Endodermal cell (in vitro differentiated cells): ENCODE measurements around the gene C12orf56. TPM values are rescaled to one million over a fixed set of nuclear protein-coding genes. Genes with fewer than 3 reads are reported as not detected.

Experiments used
- DNase-seq: peaks from one replicate; pipeline ENCODE4 v3.0.0-alpha.2; 2017
- H3K27ac ChIP-seq: 2 replicates; pipeline ENCODE4 v1.5.1; 2013; ENCODE audit warnings: mild to moderate bottlenecking, low read depth, low read length, moderate library complexity
- H3K27me3 ChIP-seq: 2 replicates; pipeline ENCODE4 v1.6.1; 2013; ENCODE audit warnings: mild to moderate bottlenecking, low read length, moderate library complexity; ENCODE audit not compliant: insufficient read depth, control insufficient read depth, poor library complexity, severe bottlenecking
- H3K36me3 ChIP-seq: 2 replicates; pipeline ENCODE4 v1.7.0; 2013; ENCODE audit warnings: mild to moderate bottlenecking, low read length, moderate library complexity; ENCODE audit not compliant: control insufficient read depth, insufficient read depth
- H3K4me1 ChIP-seq: one replicate; pipeline ENCODE4 v1.7.0; 2013; ENCODE audit warnings: low read length; ENCODE audit not compliant: control insufficient read depth, insufficient read depth
- H3K4me3 ChIP-seq: 2 replicates; pipeline ENCODE4 v1.5.1; 2013; ENCODE audit warnings: mild to moderate bottlenecking, low read length, moderate library complexity
- H3K9ac ChIP-seq: 2 replicates; pipeline ENCODE4 v1.6.1; 2013; ENCODE audit warnings: mild to moderate bottlenecking, low read length, moderate library complexity; ENCODE audit not compliant: poor library complexity, severe bottlenecking; ENCODE audit errors: extremely low read depth
- H3K9me3 ChIP-seq: 2 replicates; pipeline ENCODE4 v1.6.1; 2013; ENCODE audit warnings: mild to moderate bottlenecking, low read length, moderate library complexity; ENCODE audit not compliant: control insufficient read depth
- H3K27ac Mint-ChIP-seq: 2 replicates; pipeline ENCODE4 v1.8.0; 2020; ENCODE audit warnings: mixed read lengths
- H3K27me3 Mint-ChIP-seq: 2 replicates; pipeline ENCODE4 v1.8.0; 2021; ENCODE audit warnings: mild to moderate bottlenecking, mixed read lengths; ENCODE audit not compliant: insufficient read depth
- H3K36me3 Mint-ChIP-seq: 2 replicates; pipeline ENCODE4 v1.8.0; 2020; ENCODE audit warnings: low read depth, mixed read lengths
- H3K4me1 Mint-ChIP-seq: 2 replicates; pipeline ENCODE4 v1.8.0; 2020; ENCODE audit warnings: mixed read lengths
- H3K4me3 Mint-ChIP-seq: 2 replicates; pipeline ENCODE4 v1.8.0; 2020; ENCODE audit warnings: mild to moderate bottlenecking, moderate library complexity, mixed read lengths
- H3K9me3 Mint-ChIP-seq: 2 replicates; pipeline ENCODE4 v1.8.0; 2020; ENCODE audit warnings: mild to moderate bottlenecking, mixed read lengths
- CTCF ChIP-seq: fragments of 200-600 bp; sonication (generic); conservative IDR thresholded peaks from 2 replicates; pipeline ENCODE4 v1.5.0; 2021; ENCODE audit warnings: antibody characterized with exemption, mild to moderate bottlenecking
- WGBS, 2 experiments: methylation state at CpG; one replicate each; pipeline versions ENCODE4 v1.1.5 to v1.1.7; 2013; ENCODE audit warnings: missing lambda C conversion rate in 2 of 2, mixed read lengths in 1 of 2; ENCODE audit not compliant: insufficient coverage in 1 of 2, insufficient read length in 1 of 2; 5-methylcytosine and 5-hydroxymethylcytosine counted together
- total RNA-seq, 2 donors: library from RNA; stranded (reverse); fragmentation: NEBNext Ultra II Directional in 1 of 2; extraction: Animal tissue kit (Norgen Biotek cat#: 25700) in 1 of 2; gene quantifications; 2 replicates in 1 of 2; 3 replicates in 1 of 2; pipeline ENCODE4 v1.2.1, GENCODE V29; 2021

The C12orf56 gene
- total RNA-seq, 2 donors from 2014 or later: 0.77 to 3.0 TPM

DNA sequence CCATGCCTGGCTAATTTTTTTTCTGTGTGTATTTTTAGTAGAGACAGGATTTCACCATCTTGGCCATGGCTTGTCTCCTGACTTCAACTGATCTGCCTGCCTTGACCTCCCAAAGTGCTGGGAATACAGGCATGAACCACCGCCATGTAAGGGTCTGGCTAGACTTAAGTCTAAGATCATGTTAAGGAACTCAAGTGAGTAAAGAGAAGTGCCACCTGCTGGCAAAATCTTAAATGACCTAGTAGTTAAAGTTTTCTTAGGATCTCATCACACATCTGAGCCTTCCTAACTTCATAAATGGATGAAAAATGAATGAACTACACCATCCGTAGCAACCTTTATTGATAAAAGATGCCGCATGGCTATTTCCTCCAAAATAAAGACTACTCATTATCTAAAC lies 1.7 kb upstream of the C12orf56 start:
- DNase-seq: peak; percentile 58
- no peak overlapping the region for H3K27ac Mint-ChIP-seq
- H3K4me1 ChIP-seq: no peaks in the 10 kb centered on the region
- no peaks in the 10 kb centered on the region for H3K9me3 Mint-ChIP-seq
- H3K4me3 ChIP-seq: no peak overlapping the region
- TF ChIP-seq CTCF: peak; percentile 74
- no peak overlapping the region for H3K4me3 Mint-ChIP-seq
- no peaks in the 10 kb centered on the region for H3K4me1 Mint-ChIP-seq
- no peaks in the 10 kb centered on the region for H3K27me3 ChIP-seq
- H3K36me3 Mint-ChIP-seq: no peaks in the 10 kb centered on the region
- H3K9me3 ChIP-seq: no peaks in the 10 kb centered on the region
- H3K9ac ChIP-seq: no peak overlapping the region
- H3K36me3 ChIP-seq: no peaks in the 10 kb centered on the region
- H3K27ac ChIP-seq: no peak overlapping the region
- 74 to 100% methylated on average over 1 to 3 of the region's 3 CpGs for WGBS, 2 experiments
- peaks cover 21% of the 10 kb centered on the region for H3K27me3 Mint-ChIP-seq

DNA sequence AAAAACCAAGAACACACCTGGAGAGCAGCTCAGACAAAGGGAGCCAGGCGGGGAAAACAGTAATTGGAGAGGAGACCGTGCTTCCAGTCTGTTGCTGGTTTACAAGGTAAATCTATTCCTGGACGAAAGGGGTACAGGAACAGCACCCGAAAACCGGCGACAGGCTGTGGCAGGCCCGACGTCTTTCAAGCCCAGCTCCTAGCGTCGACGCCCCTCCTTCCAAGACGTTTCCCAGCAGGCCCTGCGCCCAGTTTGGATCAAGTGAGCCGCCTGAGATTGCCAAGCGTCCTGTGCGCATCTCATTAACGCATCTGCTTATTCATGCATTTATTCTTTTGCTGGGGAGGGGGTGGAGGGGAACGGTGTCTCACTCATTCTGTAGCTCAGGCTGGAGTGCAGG lies 1.4 kb downstream of the C12orf56 start:
- 91 to 98% methylated on average over 17 to 18 of the region's 18 CpGs for WGBS, 2 experiments
- DNase-seq: peak; percentile 53
- peaks cover 21% of the 10 kb centered on the region for H3K27me3 Mint-ChIP-seq
- Histone ChIP-seq H3K4me1 (no peaks in the 10 kb centered on the region), H3K36me3 (no peaks in the 10 kb centered on the region), H3K9ac (no peak overlapping the region), H3K9me3 (no peaks in the 10 kb centered on the region), H3K27ac (no peak overlapping the region), H3K4me3 (no peak overlapping the region), H3K27me3 (no peaks in the 10 kb centered on the region)
- no peak overlapping the region for H3K27ac Mint-ChIP-seq
- H3K9me3 Mint-ChIP-seq: no peaks in the 10 kb centered on the region
- no peak for TF ChIP-seq CTCF
- no peaks in the 10 kb centered on the region for H3K36me3 Mint-ChIP-seq
- H3K4me3 Mint-ChIP-seq: no peak overlapping the region
- H3K4me1 Mint-ChIP-seq: no peaks in the 10 kb centered on the region

- TF ChIP-seq CTCF: no peak
- Mint-ChIP-seq H3K27me3 (peaks cover 21% of the 10 kb centered on the region), H3K27ac (no peak overlapping the region), H3K4me1 (no peaks in the 10 kb centered on the region), H3K9me3 (no peaks in the 10 kb centered on the region), H3K4me3 (no peak overlapping the region), H3K36me3 (no peaks in the 10 kb centered on the region)
- H3K4me3 ChIP-seq: no peak overlapping the region
- no peak overlapping the region for H3K9ac ChIP-seq
- H3K36me3 ChIP-seq: no peaks in the 10 kb centered on the region
- H3K27ac ChIP-seq: no peak overlapping the region
- no peaks in the 10 kb centered on the region for H3K9me3 ChIP-seq
- no peaks in the 10 kb centered on the region for H3K27me3 ChIP-seq
- no peaks in the 10 kb centered on the region for H3K4me1 ChIP-seq
- WGBS, 2 experiments: 87 to 95% methylated on average over 5 of the region's 6 CpGs
- peak; percentile 14 for DNase-seq
Observed at GRCh38 chr12:64387197-64387816, 3.3 kb downstream of the C12orf56 start.
